ENCODE data around the gene KIR3DL3. TPM values are rescaled to one million over a fixed set of nuclear protein-coding genes. Genes with fewer than 3 reads are reported as not detected.
"Not testable (repeated sequence)": the region's sequence is repeated elsewhere in the genome, so short reads cannot be mapped to it uniquely, and the experiment has no call there.

The KIR3DL3 gene
- total and polyA plus RNA-seq, 2 donors (not counting 1 experiment from before 2014, with no cell fraction given): not detected

GRCh38 chr19:54731191-54731590, 6.9 kb downstream of the KIR3DL3 start:
- Mint-ChIP-seq H3K27ac (no peak overlapping the region), H3K9me3 (ENCODE audit: insufficient read depth) (no peaks in the 10 kb centered on the region), H3K27me3 (peaks cover 39% of the 10 kb centered on the region), H3K4me1 (no peaks in the 10 kb centered on the region), H3K4me3 (no peak overlapping the region)
- Histone ChIP-seq H3K9ac (ENCODE audit: low read length) (no peak overlapping the region), H3K27ac (ENCODE audit: low read length in 2 of 2) (no peak overlapping the region), H4K20me1 (ENCODE audit: control insufficient read depth, insufficient read depth, low read length, poor library complexity, severe bottlenecking) (no peaks in the 10 kb centered on the region), H2AFZ (ENCODE audit: insufficient read depth, low read depth, low read length, poor library complexity, severe bottlenecking) (no peak overlapping the region), H3K9me3 (ENCODE audit: control extremely low read depth in 1 of 3, control insufficient read depth in 2 of 3, insufficient read depth in 1 of 3, low read length in 2 of 3) (peaks cover 0 to 10% (median 0%) of the 10 kb centered on the region in 3 donors), H3K79me2 (ENCODE audit: control insufficient read depth, insufficient read depth, low read length) (no peaks in the 10 kb centered on the region), H3K27me3 (replicated peaks in 1 of 4; ENCODE audit: control extremely low read depth in 1 of 4, control insufficient read depth in 3 of 4, insufficient read depth in 4 of 4, low read length in 3 of 4) (no peaks in the 10 kb centered on the region), H3K4me3 (ENCODE audit: control extremely low read depth in 1 of 5, extremely low read depth in 1 of 5, insufficient read depth in 1 of 5, low read depth in 2 of 5, low read length in 4 of 5) (no peak overlapping the region), H3K4me1 (ENCODE audit: control insufficient read depth in 2 of 2, insufficient read depth in 2 of 2, low read length in 2 of 2) (no peaks in the 10 kb centered on the region), H3K4me2 (replicated peaks; ENCODE audit: low read depth, low read length, poor library complexity, severe bottlenecking) (no peak overlapping the region), H3K36me3 (replicated peaks in 1 of 2; ENCODE audit: control extremely low read depth in 1 of 2, control insufficient read depth in 1 of 2, extremely low read depth in 1 of 2, insufficient read depth in 2 of 2, low read length in 1 of 2) (no peaks in the 10 kb centered on the region)
- WGBS (ENCODE audit: insufficient coverage): 72% methylated on average over 4 of the region's 8 CpGs
- CTCF ChIA-PET: no interaction called here
- DNase-seq: no peak
- TF ChIP-seq CTCF (IDR thresholded peaks at IDR 0.05): no peak
- TF ChIP-seq EZH2 (IDR thresholded peaks at IDR 0.05; ENCODE audit: borderline replicate concordance, insufficient read depth, low read depth, low read length, poor library complexity, severe bottlenecking): no peak
- no peak for ATAC-seq (ENCODE audit: low read depth)
- POLR2A ChIA-PET: no interaction called here
- intact Hi-C loops (cut with micrococcal nuclease): no loop called here

GRCh38 chr19:54738306-54738705, 14.1 kb downstream of the KIR3DL3 start, which contains the start of gene KIR2DL3:
TSS of gene KIR2DL3 (plus strand) at chr19:54738513. CDS start at chr19:54738546, 33 bp downstream.
- H3K79me2 ChIP-seq (ENCODE audit: control insufficient read depth, insufficient read depth, low read length); H3K4me1 ChIP-seq (ENCODE audit: control insufficient read depth in 2 of 2, insufficient read depth in 2 of 2, low read length in 2 of 2); H3K9me3 Mint-ChIP-seq (ENCODE audit: insufficient read depth); POLR2A ChIA-PET; ATAC-seq (ENCODE audit: low read depth); H3K9ac ChIP-seq (ENCODE audit: low read length); H3K4me3 Mint-ChIP-seq; H2AFZ ChIP-seq (ENCODE audit: insufficient read depth, low read depth, low read length, poor library complexity, severe bottlenecking); H3K9me3 ChIP-seq (ENCODE audit: control extremely low read depth in 1 of 3, control insufficient read depth in 2 of 3, insufficient read depth in 1 of 3, low read length in 2 of 3); CTCF ChIA-PET; H3K4me1 Mint-ChIP-seq; H3K36me3 ChIP-seq (replicated peaks in 1 of 2; ENCODE audit: control extremely low read depth in 1 of 2, control insufficient read depth in 1 of 2, extremely low read depth in 1 of 2, insufficient read depth in 2 of 2, low read length in 1 of 2); H4K20me1 ChIP-seq (ENCODE audit: control insufficient read depth, insufficient read depth, low read length, poor library complexity, severe bottlenecking); H3K27ac ChIP-seq (ENCODE audit: low read length in 2 of 2); H3K4me3 ChIP-seq (ENCODE audit: control extremely low read depth in 1 of 5, extremely low read depth in 1 of 5, insufficient read depth in 1 of 5, low read depth in 2 of 5, low read length in 4 of 5); H3K27me3 ChIP-seq (replicated peaks in 1 of 4; ENCODE audit: control extremely low read depth in 1 of 4, control insufficient read depth in 3 of 4, insufficient read depth in 4 of 4, low read length in 3 of 4); H3K27ac Mint-ChIP-seq; DNase-seq; H3K4me2 ChIP-seq (replicated peaks; ENCODE audit: low read depth, low read length, poor library complexity, severe bottlenecking): not testable (repeated sequence)
- intact Hi-C loops (cut with micrococcal nuclease): loop anchor here (2.0 kb wide), 1 partner anchor 110 kb away; no protein-coding TSS in a partner anchor
- H3K27me3 Mint-ChIP-seq: peaks cover 29% of the 10 kb centered on the region
- WGBS (ENCODE audit: insufficient coverage): 93% methylated on average over 9 of the region's 16 CpGs

Data from B cell (primary cell).